ENCODE data around the gene GNG7.
"Not testable (repeated sequence)": the region's sequence is repeated elsewhere in the genome, so short reads cannot be mapped to it uniquely, and the experiment has no call there.

GNG7 gene

GRCh38 chr19:2495651-2496316 lies 206.7 kb downstream of the GNG7 start:
- CTCF ChIA-PET: interaction anchor here (0.9 to 1.0 kb wide), 2 partner anchors 45 to 84 kb away, joined by 3 read pairs; no protein-coding TSS in a partner anchor
- TF ChIP-seq, protein P1, sequence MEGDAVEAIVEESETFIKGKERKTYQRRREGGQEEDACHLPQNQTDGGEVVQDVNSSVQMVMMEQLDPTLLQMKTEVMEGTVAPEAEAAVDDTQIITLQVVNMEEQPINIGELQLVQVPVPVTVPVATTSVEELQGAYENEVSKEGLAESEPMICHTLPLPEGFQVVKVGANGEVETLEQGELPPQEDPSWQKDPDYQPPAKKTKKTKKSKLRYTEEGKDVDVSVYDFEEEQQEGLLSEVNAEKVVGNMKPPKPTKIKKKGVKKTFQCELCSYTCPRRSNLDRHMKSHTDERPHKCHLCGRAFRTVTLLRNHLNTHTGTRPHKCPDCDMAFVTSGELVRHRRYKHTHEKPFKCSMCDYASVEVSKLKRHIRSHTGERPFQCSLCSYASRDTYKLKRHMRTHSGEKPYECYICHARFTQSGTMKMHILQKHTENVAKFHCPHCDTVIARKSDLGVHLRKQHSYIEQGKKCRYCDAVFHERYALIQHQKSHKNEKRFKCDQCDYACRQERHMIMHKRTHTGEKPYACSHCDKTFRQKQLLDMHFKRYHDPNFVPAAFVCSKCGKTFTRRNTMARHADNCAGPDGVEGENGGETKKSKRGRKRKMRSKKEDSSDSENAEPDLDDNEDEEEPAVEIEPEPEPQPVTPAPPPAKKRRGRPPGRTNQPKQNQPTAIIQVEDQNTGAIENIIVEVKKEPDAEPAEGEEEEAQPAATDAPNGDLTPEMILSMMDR (conservative IDR thresholded peaks at IDR 0.05; ENCODE audit: low read depth): no peak
- DNase-seq (ENCODE audit: low spot score): no peak
- H3K27ac ChIP-seq: peak overlapping the region; percentile 97
- POLR2A ChIA-PET (ENCODE audit: low non-redundant PET): no interaction called here

- ChIA-PET POLR2A (ENCODE audit: low non-redundant PET) (no interaction called here), CTCF (interaction anchor here (0.6 to 1.0 kb wide), 3 partner anchors 46 to 153 kb away, joined by 3 to 4 read pairs (median 3); no protein-coding TSS in a partner anchor)
- TF ChIP-seq, protein P1 (conservative IDR thresholded peaks at IDR 0.05; ENCODE audit: low read depth): no peak
- peak; percentile 67 for DNase-seq (ENCODE audit: low spot score)
- H3K27ac ChIP-seq: peak overlapping the region; percentile 97
These were observed 207.3 kb downstream of the GNG7 start for GRCh38 chr19:2495130-2495641.

GRCh38 chr19:2494447-2495129 lies 207.9 kb downstream of the GNG7 start:
- ChIA-PET POLR2A (ENCODE audit: low non-redundant PET) (no interaction called here), CTCF (interaction anchor here (0.6 to 1.0 kb wide), 2 partner anchors 47 to 154 kb away, joined by 3 to 4 read pairs; no protein-coding TSS in a partner anchor)
- H3K27ac ChIP-seq: peak overlapping the region; percentile 97
- DNase-seq (ENCODE audit: low spot score): peak; percentile 41
- TF ChIP-seq, protein P1 (conservative IDR thresholded peaks at IDR 0.05; ENCODE audit: low read depth): no peak

DNA sequence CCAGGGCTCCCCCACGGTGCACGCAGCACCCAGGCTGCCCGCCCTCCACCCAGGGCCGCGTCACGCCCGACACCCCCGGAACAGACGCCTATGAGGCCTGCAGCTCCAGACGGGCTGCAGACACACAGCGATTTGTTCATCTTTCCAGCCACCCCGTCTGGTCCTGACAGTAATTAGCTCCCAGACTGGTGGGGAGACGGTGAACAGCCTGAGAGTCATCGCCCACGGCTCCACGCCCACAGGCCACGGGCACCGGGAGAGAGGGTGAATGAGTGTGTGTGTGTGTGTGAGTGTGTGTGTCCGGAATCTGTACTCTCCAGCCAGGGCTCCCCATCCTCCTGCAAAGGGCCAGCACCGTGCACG lies 208.4 kb downstream of the GNG7 start:
- H3K27ac ChIP-seq: peak overlapping the region; percentile 97
- ChIA-PET CTCF (no interaction called here), POLR2A (ENCODE audit: low non-redundant PET) (no interaction called here)
- TF ChIP-seq, protein P1 (conservative IDR thresholded peaks at IDR 0.05; ENCODE audit: low read depth): no peak
- DNase-seq (ENCODE audit: low spot score): no peak

DNA sequence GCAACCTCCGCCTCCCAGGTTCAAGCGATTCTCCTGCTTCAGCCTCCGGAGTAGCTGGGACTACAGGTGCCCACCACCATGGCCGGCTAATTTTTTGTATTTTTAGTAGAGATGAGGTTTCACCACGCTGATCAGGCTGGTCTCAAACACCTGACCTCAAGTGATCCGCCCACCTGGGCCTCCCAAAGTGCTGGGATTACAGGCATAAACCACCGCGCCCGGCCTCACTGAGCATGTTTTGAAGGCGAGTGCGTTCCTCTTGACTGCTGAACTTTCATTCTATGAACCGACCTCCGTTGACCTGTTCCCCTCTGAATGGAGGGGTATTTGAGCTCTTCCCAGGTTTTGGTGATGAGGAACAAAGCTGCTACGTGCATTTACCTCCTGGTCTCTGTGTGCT lies 209.0 kb downstream of the GNG7 start:
- DNase-seq (ENCODE audit: low spot score); CTCF ChIA-PET; POLR2A ChIA-PET (ENCODE audit: low non-redundant PET): not testable (repeated sequence)
- H3K27ac ChIP-seq: peak overlapping the region; percentile 97

GRCh38 chr19:2492870-2493269 lies 209.6 kb downstream of the GNG7 start:
- ChIA-PET POLR2A (ENCODE audit: low non-redundant PET) (interaction anchor here (0.6 kb wide), 1 partner anchor 72 kb away, joined by 6 read pairs; no protein-coding TSS in a partner anchor), CTCF (interaction anchor here (0.6 kb wide), 1 partner anchor 60 kb away, joined by 3 read pairs; no protein-coding TSS in a partner anchor)
- TF ChIP-seq, protein P1 (conservative IDR thresholded peaks at IDR 0.05; ENCODE audit: low read depth): no peak
- H3K27ac ChIP-seq: peak overlapping the region; percentile 97
- no peak for DNase-seq (ENCODE audit: low spot score)

Data from RWPE1 (cell line).